ENCODE data around the gene DENND5A.

GRCh38 chr11:9099617-9100016 is 165.5 kb downstream of the DENND5A start:
- TF ChIP-seq CTCF (IDR thresholded peaks at IDR 0.05; ENCODE audit: insufficient read depth, low read depth, low read length), result no peak
- no peak for TF ChIP-seq EZH2 (IDR thresholded peaks at IDR 0.05; ENCODE audit: insufficient read depth, low read length)
